H9 (cell line): ENCODE measurements around the gene CARD11. TPM values are rescaled to one million over a fixed set of nuclear protein-coding genes. Genes with fewer than 3 reads are reported as not detected.

ENCODE experiments used
- DNase-seq: peaks from one replicate; pipeline ENCODE4 v3.0.0-alpha.2; 2017
- H2AFZ ChIP-seq: one replicate; pipeline ENCODE4 v1.6.1; 2013; ENCODE audit warnings: mild to moderate bottlenecking, low read length, control low read depth, moderate library complexity
- H2AK5ac ChIP-seq: 2 replicates; pipeline ENCODE4 v1.6.1; 2013; ENCODE audit warnings: low read length, control low read depth, mixed read lengths; ENCODE audit not compliant: insufficient read length
- H2BK120ac ChIP-seq: one replicate; pipeline ENCODE4 v1.6.1; 2013; ENCODE audit warnings: low read depth, mild to moderate bottlenecking, low read length, control low read depth, inconsistent platforms; ENCODE audit not compliant: poor library complexity, severe bottlenecking
- H2BK12ac ChIP-seq: 2 replicates; pipeline ENCODE4 v1.6.1; 2013; ENCODE audit warnings: low read length, control low read depth, mixed read lengths, low read depth; ENCODE audit not compliant: insufficient read length
- H2BK15ac ChIP-seq: 2 replicates; pipeline ENCODE4 v1.6.1; 2013; ENCODE audit warnings: low read depth, low read length, control low read depth
- H2BK20ac ChIP-seq: one replicate; pipeline ENCODE4 v1.6.1; 2013; ENCODE audit warnings: low read depth, mild to moderate bottlenecking, low read length, control low read depth, inconsistent platforms; ENCODE audit not compliant: poor library complexity, severe bottlenecking
- H2BK5ac ChIP-seq: 2 replicates; pipeline ENCODE4 v1.6.1; 2013; ENCODE audit warnings: low read length, control low read depth, mixed read lengths; ENCODE audit not compliant: insufficient read length
- H3K14ac ChIP-seq: 2 replicates; pipeline ENCODE4 v1.6.1; 2013; ENCODE audit warnings: low read length, control low read depth; ENCODE audit not compliant: insufficient read depth
- H3K18ac ChIP-seq: 2 replicates; pipeline ENCODE4 v1.6.1; 2013; ENCODE audit warnings: low read depth, mild to moderate bottlenecking, mixed read lengths, low read length, control low read depth; ENCODE audit not compliant: insufficient read length
- H3K23ac ChIP-seq: 2 replicates; pipeline ENCODE4 v1.6.1; 2013; ENCODE audit warnings: low read length, control low read depth, mixed read lengths, low read depth; ENCODE audit not compliant: insufficient read length
- H3K23me2 ChIP-seq: 2 replicates; pipeline ENCODE4 v1.6.1; 2013; ENCODE audit warnings: low read depth, mild to moderate bottlenecking, mixed read lengths, low read length, control low read depth; ENCODE audit not compliant: insufficient read length, poor library complexity, severe bottlenecking
- H3K27ac ChIP-seq: 2 replicates; pipeline ENCODE4 v1.5.1; 2013; ENCODE audit warnings: low read length, control low read depth, mixed read lengths, low read depth; ENCODE audit not compliant: insufficient read length
- H3K27me3 ChIP-seq: 2 replicates; pipeline ENCODE4 v1.6.1; 2013; ENCODE audit warnings: low read length, control low read depth, inconsistent platforms; ENCODE audit not compliant: insufficient read depth
- H3K4ac ChIP-seq: 2 replicates; pipeline ENCODE4 v1.6.1; 2013; ENCODE audit warnings: low read depth, mild to moderate bottlenecking, control low read depth, inconsistent platforms, low read length, moderate library complexity
- H3K4me1 ChIP-seq: 2 replicates; pipeline ENCODE4 v1.6.1; 2013; ENCODE audit warnings: low read length, control low read depth, inconsistent platforms; ENCODE audit not compliant: insufficient read depth
- H3K4me2 ChIP-seq: 2 replicates; pipeline ENCODE4 v1.6.1; 2013; ENCODE audit warnings: low read length, control low read depth, mixed read lengths; ENCODE audit not compliant: insufficient read length, insufficient read depth
- H3K56ac ChIP-seq: 2 replicates; pipeline ENCODE4 v1.6.1; 2013; ENCODE audit warnings: low read depth, mild to moderate bottlenecking, mixed read lengths, low read length, control low read depth; ENCODE audit not compliant: insufficient read length
- H3K79me1 ChIP-seq: 2 replicates; pipeline ENCODE4 v1.6.1; 2013; ENCODE audit warnings: low read depth, mild to moderate bottlenecking, moderate library complexity, low read length, control low read depth, inconsistent platforms; ENCODE audit not compliant: insufficient read depth, poor library complexity, severe bottlenecking
- H3K79me2 ChIP-seq: 2 replicates; pipeline ENCODE4 v1.6.1; 2013; ENCODE audit warnings: low read length, control low read depth, inconsistent platforms; ENCODE audit not compliant: insufficient read depth
- H3K9ac ChIP-seq: 2 replicates; pipeline ENCODE4 v1.6.1; 2013; ENCODE audit warnings: low read length, control low read depth, mixed read lengths; ENCODE audit not compliant: insufficient read length; ENCODE audit errors: extremely low read depth
- H3K9me3 ChIP-seq: one replicate; pipeline ENCODE4 v1.6.1; 2013; ENCODE audit warnings: low read depth, low read length, inconsistent platforms; ENCODE audit not compliant: control insufficient read depth
- H3T11ph ChIP-seq: one replicate; pipeline ENCODE4 v1.6.1; 2013; ENCODE audit warnings: mild to moderate bottlenecking, low read length, control low read depth, inconsistent platforms
- H4K20me1 ChIP-seq: one replicate; pipeline ENCODE4 v1.6.1; 2013; ENCODE audit not compliant: control insufficient read depth, insufficient read length, insufficient read depth
- H4K5ac ChIP-seq: 2 replicates; pipeline ENCODE4 v1.6.1; 2013; ENCODE audit warnings: low read depth, mild to moderate bottlenecking, mixed read lengths, low read length, control low read depth; ENCODE audit not compliant: insufficient read length
- H4K8ac ChIP-seq: replicated peaks from 2 replicates; pipeline ENCODE4 v1.6.1; 2013; ENCODE audit warnings: low read length, control low read depth, mixed read lengths, low read depth; ENCODE audit not compliant: insufficient read length
- H4K91ac ChIP-seq: 2 replicates; pipeline ENCODE4 v1.6.1; 2013; ENCODE audit warnings: low read depth, mild to moderate bottlenecking, moderate library complexity, mixed read lengths, low read length, control low read depth; ENCODE audit not compliant: insufficient read length
- H3K27ac Mint-ChIP-seq, 3 experiments: 2 replicates in 2 of 3; 3 replicates in 1 of 3; pipeline ENCODE4 v1.8.0; 2020 to 2021; ENCODE audit warnings: mixed read lengths in 3 of 3, mild to moderate bottlenecking in 1 of 3, moderate library complexity in 1 of 3
- H3K27me3 Mint-ChIP-seq: 2 replicates; pipeline ENCODE4 v1.8.0; 2021; ENCODE audit warnings: low read depth, mild to moderate bottlenecking, moderate library complexity, mixed read lengths
- H3K36me3 Mint-ChIP-seq, 3 experiments: 2 replicates in 2 of 3; 3 replicates in 1 of 3; pipeline ENCODE4 v1.8.0; 2020 to 2021; ENCODE audit warnings: low read depth in 3 of 3, mixed read lengths in 3 of 3; ENCODE audit not compliant: insufficient read depth in 1 of 3
- H3K4me1 Mint-ChIP-seq, 2 experiments: 2 replicates each; pipeline ENCODE4 v1.8.0; 2020; ENCODE audit warnings: mixed read lengths in 2 of 2
- H3K4me3 Mint-ChIP-seq, 2 experiments: 2 replicates in 1 of 2; 3 replicates in 1 of 2; pipeline ENCODE4 v1.8.0; 2020 to 2021; ENCODE audit warnings: mild to moderate bottlenecking in 2 of 2, mixed read lengths in 2 of 2, moderate library complexity in 1 of 2
- H3K9me3 Mint-ChIP-seq, 2 experiments: 2 replicates in 1 of 2; 3 replicates in 1 of 2; pipeline ENCODE4 v1.8.0; 2020; ENCODE audit warnings: mild to moderate bottlenecking in 2 of 2, mixed read lengths in 2 of 2, moderate library complexity in 1 of 2
- WGBS: extraction: QIAGEN DNeasy Blood & Tissue Kit; methylation state at CpG from one replicate; pipeline ENCODE4 v1.1.7; 2013; ENCODE audit warnings: missing lambda C conversion rate, low lambda C conversion rate, mixed read lengths; ENCODE audit not compliant: insufficient read length; ENCODE audit errors: extremely low coverage; 5-methylcytosine and 5-hydroxymethylcytosine counted together
- total RNA-seq: library from RNA; stranded (reverse); gene quantifications from 2 replicates; pipeline ENCODE4 v1.2.1, GENCODE V29; 2021
- TF ChIP-seq, protein P1 (sequence below): fragments of 200-600 bp; sonication (generic); conservative IDR thresholded peaks from 3 replicates; pipeline ENCODE4 v1.8.0; 2021; ENCODE audit warnings: antibody characterized with exemption, mild to moderate bottlenecking

CARD11 gene
- total RNA-seq, 1 experiment from 2014 or later = 20.0 TPM

- Histone ChIP-seq H3K79me2 (no peaks in the 10 kb centered on the region; the same call in 1 of the 2 replicates), H3K9ac (no peak overlapping the region), H3K4ac (no peak overlapping the region), H4K8ac (no peak overlapping the region), H3K27me3 (no peaks in the 10 kb centered on the region), H2BK5ac (no peak overlapping the region), H3K4me1 (no peaks in the 10 kb centered on the region; the same call in 1 of the 2 replicates), H3K4me2 (no peak overlapping the region), H2AK5ac (no peak overlapping the region), H3K23me2 (no peaks in the 10 kb centered on the region), H3K56ac (no peak overlapping the region), H4K5ac (no peak overlapping the region), H3K14ac (no peak overlapping the region), H2BK15ac (no peak overlapping the region), H3K27ac (no peak overlapping the region), H2BK12ac (no peak overlapping the region), H4K91ac (no peak overlapping the region), H3K9me3 (no peaks in the 10 kb centered on the region), H3T11ph (no peak overlapping the region), H3K23ac (no peak overlapping the region), H3K18ac (no peak overlapping the region), H2AFZ (no peak overlapping the region), H4K20me1 (no peaks in the 10 kb centered on the region), H3K79me1 (no peaks in the 10 kb centered on the region), H2BK20ac (no peak overlapping the region), H2BK120ac (no peak overlapping the region)
- no peaks in the 10 kb centered on the region; a peak in 1 of 4 replicates for H3K4me1 Mint-ChIP-seq
- peaks cover 13% of the 10 kb centered on the region in 2 experiments for H3K9me3 Mint-ChIP-seq
- TF ChIP-seq, protein P1, sequence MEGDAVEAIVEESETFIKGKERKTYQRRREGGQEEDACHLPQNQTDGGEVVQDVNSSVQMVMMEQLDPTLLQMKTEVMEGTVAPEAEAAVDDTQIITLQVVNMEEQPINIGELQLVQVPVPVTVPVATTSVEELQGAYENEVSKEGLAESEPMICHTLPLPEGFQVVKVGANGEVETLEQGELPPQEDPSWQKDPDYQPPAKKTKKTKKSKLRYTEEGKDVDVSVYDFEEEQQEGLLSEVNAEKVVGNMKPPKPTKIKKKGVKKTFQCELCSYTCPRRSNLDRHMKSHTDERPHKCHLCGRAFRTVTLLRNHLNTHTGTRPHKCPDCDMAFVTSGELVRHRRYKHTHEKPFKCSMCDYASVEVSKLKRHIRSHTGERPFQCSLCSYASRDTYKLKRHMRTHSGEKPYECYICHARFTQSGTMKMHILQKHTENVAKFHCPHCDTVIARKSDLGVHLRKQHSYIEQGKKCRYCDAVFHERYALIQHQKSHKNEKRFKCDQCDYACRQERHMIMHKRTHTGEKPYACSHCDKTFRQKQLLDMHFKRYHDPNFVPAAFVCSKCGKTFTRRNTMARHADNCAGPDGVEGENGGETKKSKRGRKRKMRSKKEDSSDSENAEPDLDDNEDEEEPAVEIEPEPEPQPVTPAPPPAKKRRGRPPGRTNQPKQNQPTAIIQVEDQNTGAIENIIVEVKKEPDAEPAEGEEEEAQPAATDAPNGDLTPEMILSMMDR = no peak
- peaks cover 1% of the 10 kb centered on the region; the same call in 1 of the 2 replicates for H3K27me3 Mint-ChIP-seq
- WGBS = no CpG with 5 or more reads among the region's 18 CpGs
- DNase-seq = no peak
- peaks cover 0 to 8% (median 7%) of the 10 kb centered on the region in 3 experiments; a peak in 4 of 7 replicates for H3K36me3 Mint-ChIP-seq
- H3K27ac Mint-ChIP-seq = no peak overlapping the region; a peak in 1 of 7 replicates
- H3K4me3 Mint-ChIP-seq = no peak overlapping the region
These were observed 57.1 kb downstream of the CARD11 start for GRCh38 chr7:2986561-2986960.
